A673 (cell line): Measurements from ENCODE around the gene TAF4. TPM values are rescaled to one million over a fixed set of nuclear protein-coding genes. Genes with fewer than 3 reads are reported as not detected.

ENCODE experiments used
- BruUV-seq: library from RNA; stranded (reverse); fragments of 400-500 nt; replicated peaks from 2 replicates; lab custom pipeline; 2021; lab: Mats Ljungman, UMichigan
- CTCF ChIA-PET: fragments of 300-600 bp; sonication (Branson Sonifier 250); formaldehyde crosslinking; loops from one replicate; lab custom pipeline; 2022; ENCODE audit warnings: antibody characterized with exemption; lab: Charles Lee
- POLR2A ChIA-PET: fragments of 300-600 bp; sonication (Branson Sonifier 250); formaldehyde crosslinking; loops from one replicate; lab custom pipeline; 2022; ENCODE audit warnings: antibody characterized with exemption; ENCODE audit not compliant: low non-redundant PET; lab: Charles Lee
- DNase-seq: peaks from one replicate; pipeline ENCODE4 v3.0.0-alpha.2; 2015; ENCODE audit warnings: low spot score
- H3K27ac ChIP-seq: fragments of 200-600 bp; sonication (generic); 2 replicates; pipeline ENCODE4 v1.5.1; 2016; ENCODE audit warnings: mixed run types, low read depth, mild to moderate bottlenecking, mixed read lengths, antibody characterized with exemption, low read length; ENCODE audit not compliant: poor library complexity, severe bottlenecking
- H3K27me3 ChIP-seq: fragments of 200-600 bp; sonication (generic); replicated peaks from 2 replicates; pipeline ENCODE4 v1.6.1; 2017; ENCODE audit warnings: mixed run types, low read depth, mild to moderate bottlenecking, mixed read lengths, antibody characterized with exemption, low read length; ENCODE audit not compliant: insufficient read depth, poor library complexity
- H3K36me3 ChIP-seq: fragments of 200-600 bp; sonication (generic); 2 replicates; pipeline ENCODE4 v1.6.1; 2016; ENCODE audit warnings: mixed run types, mild to moderate bottlenecking, mixed read lengths, antibody characterized with exemption, low read length; ENCODE audit not compliant: insufficient read depth, poor library complexity, severe bottlenecking
- H3K4me1 ChIP-seq: fragments of 200-600 bp; sonication (generic); 2 replicates; pipeline ENCODE4 v1.6.1; 2017; ENCODE audit warnings: mixed run types, mild to moderate bottlenecking, mixed read lengths, antibody characterized with exemption, low read length; ENCODE audit not compliant: insufficient read depth, poor library complexity, severe bottlenecking
- H3K4me3 ChIP-seq: fragments of 200-600 bp; sonication (generic); 2 replicates; pipeline ENCODE4 v1.5.1; 2016; ENCODE audit warnings: low read depth, mixed run types, mild to moderate bottlenecking, mixed read lengths, low read length; ENCODE audit not compliant: poor library complexity, severe bottlenecking
- H3K9me3 ChIP-seq: fragments of 200-600 bp; sonication (generic); 2 replicates; pipeline ENCODE4 v1.6.1; 2016; ENCODE audit warnings: mixed run types, low read depth, mild to moderate bottlenecking, mixed read lengths, antibody characterized with exemption, low read length; ENCODE audit not compliant: poor library complexity, severe bottlenecking
- EZH2 ChIP-seq: fragments of 200-600 bp; sonication (generic); IDR thresholded peaks from 2 replicates; pipeline ENCODE4 v1.6.1; 2017; ENCODE audit warnings: borderline replicate concordance, low read depth, mild to moderate bottlenecking, mixed read lengths, antibody characterized with exemption, low read length; ENCODE audit not compliant: poor library complexity, severe bottlenecking
- intact Hi-C: fragments of 100-400 bp; cut with micrococcal nuclease; formaldehyde crosslinking; loops from one replicate; pipeline ENCODE4 v1.10.0; 2022; ENCODE audit not compliant: unreplicated experiment
- total RNA-seq: library from RNA; stranded (reverse); gene quantifications from 2 replicates; pipeline ENCODE4 v1.2.3, GENCODE V29; 2021
- TF ChIP-seq, protein P1 (sequence below): fragments of 300-800, 200-600 bp; sonication (generic); conservative IDR thresholded peaks from 2 replicates; pipeline ENCODE4 v1.5.1; 2017; ENCODE audit warnings: low read depth, mild to moderate bottlenecking, antibody characterized with exemption, low read length, moderate library complexity, mixed read lengths

The TAF4 gene
- total RNA-seq, 1 experiment from 2014 or later: 37.0 TPM

- Histone ChIP-seq H3K27me3 (no peaks in the 10 kb centered on the region), H3K4me1 (no peaks in the 10 kb centered on the region), H3K27ac (no peak overlapping the region), H3K9me3 (peaks cover 8% of the 10 kb centered on the region), H3K36me3 (peaks cover 65% of the 10 kb centered on the region), H3K4me3 (no peak overlapping the region)
- DNase-seq: no peak
- no peak for TF ChIP-seq EZH2
- intact Hi-C loops: no loop called here
- CTCF ChIA-PET: no interaction called here
- POLR2A ChIA-PET: no interaction called here
- BruUV-seq: no TSS peak
Observed at GRCh38 chr20:61994546-61994945, 71.1 kb downstream of the TAF4 start.

- intact Hi-C loops: no loop called here
- no peak for DNase-seq
- BruUV-seq: no TSS peak
- CTCF ChIA-PET: no interaction called here
- Histone ChIP-seq H3K4me3 (no peak overlapping the region), H3K4me1 (no peaks in the 10 kb centered on the region), H3K27me3 (no peaks in the 10 kb centered on the region), H3K27ac (no peak overlapping the region), H3K36me3 (peaks cover 51% of the 10 kb centered on the region), H3K9me3 (peaks cover 8% of the 10 kb centered on the region)
- POLR2A ChIA-PET: interaction anchor here (0.5 kb wide), 1 partner anchor 184 kb away, joined by 3 read pairs; no protein-coding TSS in a partner anchor
- TF ChIP-seq EZH2: no peak
- TF ChIP-seq, protein P1, sequence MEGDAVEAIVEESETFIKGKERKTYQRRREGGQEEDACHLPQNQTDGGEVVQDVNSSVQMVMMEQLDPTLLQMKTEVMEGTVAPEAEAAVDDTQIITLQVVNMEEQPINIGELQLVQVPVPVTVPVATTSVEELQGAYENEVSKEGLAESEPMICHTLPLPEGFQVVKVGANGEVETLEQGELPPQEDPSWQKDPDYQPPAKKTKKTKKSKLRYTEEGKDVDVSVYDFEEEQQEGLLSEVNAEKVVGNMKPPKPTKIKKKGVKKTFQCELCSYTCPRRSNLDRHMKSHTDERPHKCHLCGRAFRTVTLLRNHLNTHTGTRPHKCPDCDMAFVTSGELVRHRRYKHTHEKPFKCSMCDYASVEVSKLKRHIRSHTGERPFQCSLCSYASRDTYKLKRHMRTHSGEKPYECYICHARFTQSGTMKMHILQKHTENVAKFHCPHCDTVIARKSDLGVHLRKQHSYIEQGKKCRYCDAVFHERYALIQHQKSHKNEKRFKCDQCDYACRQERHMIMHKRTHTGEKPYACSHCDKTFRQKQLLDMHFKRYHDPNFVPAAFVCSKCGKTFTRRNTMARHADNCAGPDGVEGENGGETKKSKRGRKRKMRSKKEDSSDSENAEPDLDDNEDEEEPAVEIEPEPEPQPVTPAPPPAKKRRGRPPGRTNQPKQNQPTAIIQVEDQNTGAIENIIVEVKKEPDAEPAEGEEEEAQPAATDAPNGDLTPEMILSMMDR: no peak
Observed at GRCh38 chr20:61993058-61993457, 72.6 kb downstream of the TAF4 start.

- no peaks in the 10 kb centered on the region for H3K27me3 ChIP-seq
- POLR2A ChIA-PET: no interaction called here
- CTCF ChIA-PET: no interaction called here
- H3K4me3 ChIP-seq: no peak overlapping the region
- no TSS peak for BruUV-seq
- no peaks in the 10 kb centered on the region for H3K4me1 ChIP-seq
- H3K9me3 ChIP-seq: peaks cover 8% of the 10 kb centered on the region
- H3K27ac ChIP-seq: no peak overlapping the region
- intact Hi-C loops: no loop called here
- TF ChIP-seq, protein P1: no peak
- no peak for TF ChIP-seq EZH2
- H3K36me3 ChIP-seq: peaks cover 38% of the 10 kb centered on the region
- no peak for DNase-seq
Observed at GRCh38 chr20:61991476-61991875, 74.2 kb downstream of the TAF4 start.

- no peaks in the 10 kb centered on the region for H3K4me1 ChIP-seq
- BruUV-seq: no TSS peak
- ChIA-PET POLR2A (no interaction called here), CTCF (no interaction called here)
- H3K27me3 ChIP-seq: no peaks in the 10 kb centered on the region
- H3K4me3 ChIP-seq: no peak overlapping the region
- no peak for DNase-seq
- peaks cover 33% of the 10 kb centered on the region for H3K36me3 ChIP-seq
- no peak overlapping the region for H3K27ac ChIP-seq
- H3K9me3 ChIP-seq: peaks cover 8% of the 10 kb centered on the region
- TF ChIP-seq, protein P1: no peak
- TF ChIP-seq EZH2: no peak
- intact Hi-C loops: no loop called here
Observed at GRCh38 chr20:61990484-61990883, 75.2 kb downstream of the TAF4 start.
